Loucy (cell line): ENCODE data around the gene VSX1.

Source experiments
- CTCF ChIP-seq: fragments of 200-600 bp; sonication (generic); conservative IDR thresholded peaks from 2 replicates; pipeline ENCODE4 v1.5.1; 2014; ENCODE audit warnings: mild to moderate bottlenecking, antibody characterized with exemption, low read length
- EZH2phosphoT487 ChIP-seq: fragments of 200-600 bp; IDR thresholded peaks from 2 replicates; pipeline ENCODE4 v1.6.1; 2018; ENCODE audit warnings: antibody characterized with exemption, mild to moderate bottlenecking, moderate library complexity, borderline replicate concordance

DNA sequence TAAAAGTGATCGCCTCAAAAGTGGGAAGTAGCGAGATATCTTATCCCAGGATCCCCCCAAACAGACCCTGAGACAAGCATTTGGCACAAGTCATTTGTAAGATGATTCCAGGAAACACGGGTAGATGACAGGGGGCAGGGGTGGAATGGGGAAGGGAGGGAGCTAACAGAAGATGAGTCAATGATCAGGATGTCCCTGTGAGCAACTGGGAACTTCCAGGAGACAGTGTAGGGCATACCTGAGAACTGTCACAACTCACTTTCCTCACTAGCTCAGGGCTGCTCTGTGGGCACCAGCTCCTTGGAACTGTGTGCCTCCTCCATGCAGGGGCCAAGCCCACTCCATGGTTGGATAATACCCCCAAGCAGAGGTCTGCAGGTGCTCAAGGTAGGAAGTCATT is 38.5 kb upstream of the VSX1 start:
- TF ChIP-seq CTCF = no peak
- TF ChIP-seq EZH2phosphoT487 = no peak
